ENCODE measurements around the gene P3H2.

The P3H2 gene

DNA sequence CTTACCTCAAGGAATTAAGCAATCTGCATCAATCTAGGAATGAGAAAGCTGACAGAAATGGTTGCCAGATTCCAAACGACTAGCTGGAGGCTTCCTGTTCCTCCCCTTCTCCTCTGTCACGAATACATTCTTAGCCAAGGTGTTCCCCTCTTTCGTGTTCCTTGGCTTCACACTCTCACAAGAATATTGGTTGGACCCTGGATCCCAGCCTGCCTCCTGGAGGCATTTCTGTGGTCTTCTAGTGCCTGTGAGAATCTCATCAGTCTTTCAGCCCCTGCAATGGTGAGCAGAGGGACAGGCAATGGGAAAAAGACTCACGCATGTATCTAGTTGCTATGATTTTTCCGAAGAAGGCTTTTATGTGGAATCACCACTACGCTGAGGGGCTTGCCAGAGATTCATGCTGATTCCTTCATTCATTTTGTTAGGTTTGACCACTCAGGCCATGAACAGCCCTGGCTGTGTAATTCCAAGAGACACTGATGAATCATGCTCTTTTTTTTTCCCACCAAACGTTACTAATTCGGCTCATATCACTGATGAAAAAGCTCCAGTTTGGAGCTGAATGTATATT is 1.6 kb upstream of the P3H2 start (continued):
- TF ChIP-seq, protein P1, sequence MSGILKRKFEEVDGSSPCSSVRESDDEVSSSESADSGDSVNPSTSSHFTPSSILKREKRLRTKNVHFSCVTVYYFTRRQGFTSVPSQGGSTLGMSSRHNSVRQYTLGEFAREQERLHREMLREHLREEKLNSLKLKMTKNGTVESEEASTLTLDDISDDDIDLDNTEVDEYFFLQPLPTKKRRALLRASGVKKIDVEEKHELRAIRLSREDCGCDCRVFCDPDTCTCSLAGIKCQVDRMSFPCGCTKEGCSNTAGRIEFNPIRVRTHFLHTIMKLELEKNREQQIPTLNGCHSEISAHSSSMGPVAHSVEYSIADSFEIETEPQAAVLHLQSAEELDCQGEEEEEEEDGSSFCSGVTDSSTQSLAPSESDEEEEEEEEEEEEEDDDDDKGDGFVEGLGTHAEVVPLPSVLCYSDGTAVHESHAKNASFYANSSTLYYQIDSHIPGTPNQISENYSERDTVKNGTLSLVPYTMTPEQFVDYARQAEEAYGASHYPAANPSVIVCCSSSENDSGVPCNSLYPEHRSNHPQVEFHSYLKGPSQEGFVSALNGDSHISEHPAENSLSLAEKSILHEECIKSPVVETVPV (CRISPR knock-in tag; IDR thresholded peaks at IDR 0.05): no peak
- TF ChIP-seq BACH2 (CRISPR knock-in tag; IDR thresholded peaks at IDR 0.05; ENCODE audit: borderline replicate concordance): no peak
- no peak for TF ChIP-seq ESRRG (CRISPR knock-in tag; IDR thresholded peaks at IDR 0.05)
- TF ChIP-seq ISL1 (CRISPR knock-in tag; IDR thresholded peaks at IDR 0.05): no peak

DNA sequence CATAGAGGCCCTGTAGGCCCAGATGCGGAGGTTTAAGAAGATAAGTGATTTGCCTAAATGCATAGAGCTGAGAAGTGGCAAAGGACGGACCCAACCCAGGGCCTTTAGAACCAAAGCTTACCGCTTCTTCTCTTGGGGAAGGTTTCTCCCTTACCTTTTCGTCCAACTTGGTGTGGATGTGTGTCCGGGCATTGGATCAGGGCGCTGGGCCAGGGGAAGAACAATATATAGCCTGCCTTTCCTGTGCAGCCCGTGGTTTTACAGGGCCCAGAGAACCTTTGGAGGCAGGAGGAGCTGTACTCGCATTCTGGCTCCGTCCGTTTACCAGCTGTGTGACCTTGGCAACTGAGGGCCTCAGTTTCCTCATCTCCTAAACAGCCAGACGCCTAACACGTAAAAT is 686 bp upstream of the P3H2 start:
- TF ChIP-seq RARB (CRISPR knock-in tag; IDR thresholded peaks at IDR 0.05) (no peak), ISL1 (CRISPR knock-in tag; IDR thresholded peaks at IDR 0.05) (no peak), ZNF70 (CRISPR knock-in tag; IDR thresholded peaks at IDR 0.05) (no peak), TOX (CRISPR knock-in tag; IDR thresholded peaks at IDR 0.05; ENCODE audit: borderline replicate concordance) (no peak), GLIS3 (CRISPR knock-in tag; IDR thresholded peaks at IDR 0.05) (no peak), CSDC2 (CRISPR knock-in tag; IDR thresholded peaks at IDR 0.05) (no peak), ZFP3 (CRISPR knock-in tag; IDR thresholded peaks at IDR 0.05) (no peak), BACH2 (CRISPR knock-in tag; IDR thresholded peaks at IDR 0.05; ENCODE audit: borderline replicate concordance) (no peak)
- TF ChIP-seq, protein P2, sequence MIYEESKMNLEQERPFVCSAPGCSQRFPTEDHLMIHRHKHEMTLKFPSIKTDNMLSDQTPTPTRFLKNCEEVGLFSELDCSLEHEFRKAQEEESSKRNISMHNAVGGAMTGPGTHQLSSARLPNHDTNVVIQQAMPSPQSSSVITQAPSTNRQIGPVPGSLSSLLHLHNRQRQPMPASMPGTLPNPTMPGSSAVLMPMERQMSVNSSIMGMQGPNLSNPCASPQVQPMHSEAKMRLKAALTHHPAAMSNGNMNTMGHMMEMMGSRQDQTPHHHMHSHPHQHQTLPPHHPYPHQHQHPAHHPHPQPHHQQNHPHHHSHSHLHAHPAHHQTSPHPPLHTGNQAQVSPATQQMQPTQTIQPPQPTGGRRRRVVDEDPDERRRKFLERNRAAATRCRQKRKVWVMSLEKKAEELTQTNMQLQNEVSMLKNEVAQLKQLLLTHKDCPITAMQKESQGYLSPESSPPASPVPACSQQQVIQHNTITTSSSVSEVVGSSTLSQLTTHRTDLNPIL (CRISPR knock-in tag; IDR thresholded peaks at IDR 0.05; ENCODE audit: low read depth): no peak
- TF ChIP-seq, protein P1 (CRISPR knock-in tag; IDR thresholded peaks at IDR 0.05): no peak
- TF ChIP-seq, protein P3, sequence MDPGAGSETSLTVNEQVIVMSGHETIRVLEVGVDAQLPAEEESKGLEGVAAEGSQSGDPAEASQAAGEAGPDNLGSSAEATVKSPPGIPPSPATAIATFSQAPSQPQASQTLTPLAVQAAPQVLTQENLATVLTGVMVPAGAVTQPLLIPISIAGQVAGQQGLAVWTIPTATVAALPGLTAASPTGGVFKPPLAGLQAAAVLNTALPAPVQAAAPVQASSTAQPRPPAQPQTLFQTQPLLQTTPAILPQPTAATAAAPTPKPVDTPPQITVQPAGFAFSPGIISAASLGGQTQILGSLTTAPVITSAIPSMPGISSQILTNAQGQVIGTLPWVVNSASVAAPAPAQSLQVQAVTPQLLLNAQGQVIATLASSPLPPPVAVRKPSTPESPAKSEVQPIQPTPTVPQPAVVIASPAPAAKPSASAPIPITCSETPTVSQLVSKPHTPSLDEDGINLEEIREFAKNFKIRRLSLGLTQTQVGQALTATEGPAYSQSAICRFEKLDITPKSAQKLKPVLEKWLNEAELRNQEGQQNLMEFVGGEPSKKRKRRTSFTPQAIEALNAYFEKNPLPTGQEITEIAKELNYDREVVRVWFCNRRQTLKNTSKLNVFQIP (CRISPR knock-in tag; IDR thresholded peaks at IDR 0.05; ENCODE audit: borderline replicate concordance, low read depth): no peak
- no peak for ATAC-seq

DNA sequence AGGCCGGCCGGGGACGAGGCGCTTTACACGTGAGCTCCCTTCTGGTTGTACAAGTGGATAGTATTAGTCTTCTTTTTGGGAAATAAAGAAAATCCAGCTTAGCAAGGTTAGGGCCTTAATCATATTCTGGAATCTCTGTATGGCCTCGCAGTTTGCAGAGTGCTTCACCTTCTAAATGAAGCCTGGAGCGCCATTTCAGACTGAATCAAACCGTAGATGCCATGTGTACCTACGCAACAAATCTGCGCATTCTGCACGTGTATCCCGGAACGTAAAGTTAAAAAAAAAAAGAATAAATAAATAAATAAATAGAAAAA is 322 bp upstream of the P3H2 start:
- no peak for ATAC-seq
- TF ChIP-seq ZFP30 (CRISPR knock-in tag; IDR thresholded peaks at IDR 0.05) (no peak), SNAI2 (CRISPR knock-in tag; IDR thresholded peaks at IDR 0.05) (no peak), BACH2 (CRISPR knock-in tag; IDR thresholded peaks at IDR 0.05; ENCODE audit: borderline replicate concordance) (no peak), GLIS3 (CRISPR knock-in tag; IDR thresholded peaks at IDR 0.05) (no peak), OSR1 (CRISPR knock-in tag; IDR thresholded peaks at IDR 0.05) (no peak), ZNF565 (CRISPR knock-in tag; conservative IDR thresholded peaks at IDR 0.05; ENCODE audit: low read depth) (no peak), PPARA (CRISPR knock-in tag; IDR thresholded peaks at IDR 0.05; ENCODE audit: borderline replicate concordance) (no peak), ZNF8 (CRISPR knock-in tag; IDR thresholded peaks at IDR 0.05) (no peak), ZNF70 (CRISPR knock-in tag; IDR thresholded peaks at IDR 0.05) (no peak), ESRRG (CRISPR knock-in tag; IDR thresholded peaks at IDR 0.05) (no peak), ZC3H10 (CRISPR knock-in tag; IDR thresholded peaks at IDR 0.05) (no peak), TCF4 (CRISPR knock-in tag; IDR thresholded peaks at IDR 0.05; ENCODE audit: borderline replicate concordance) (no peak), ZFP3 (CRISPR knock-in tag; IDR thresholded peaks at IDR 0.05) (no peak), CSDC2 (CRISPR knock-in tag; IDR thresholded peaks at IDR 0.05) (no peak)
- TF ChIP-seq, protein P4, sequence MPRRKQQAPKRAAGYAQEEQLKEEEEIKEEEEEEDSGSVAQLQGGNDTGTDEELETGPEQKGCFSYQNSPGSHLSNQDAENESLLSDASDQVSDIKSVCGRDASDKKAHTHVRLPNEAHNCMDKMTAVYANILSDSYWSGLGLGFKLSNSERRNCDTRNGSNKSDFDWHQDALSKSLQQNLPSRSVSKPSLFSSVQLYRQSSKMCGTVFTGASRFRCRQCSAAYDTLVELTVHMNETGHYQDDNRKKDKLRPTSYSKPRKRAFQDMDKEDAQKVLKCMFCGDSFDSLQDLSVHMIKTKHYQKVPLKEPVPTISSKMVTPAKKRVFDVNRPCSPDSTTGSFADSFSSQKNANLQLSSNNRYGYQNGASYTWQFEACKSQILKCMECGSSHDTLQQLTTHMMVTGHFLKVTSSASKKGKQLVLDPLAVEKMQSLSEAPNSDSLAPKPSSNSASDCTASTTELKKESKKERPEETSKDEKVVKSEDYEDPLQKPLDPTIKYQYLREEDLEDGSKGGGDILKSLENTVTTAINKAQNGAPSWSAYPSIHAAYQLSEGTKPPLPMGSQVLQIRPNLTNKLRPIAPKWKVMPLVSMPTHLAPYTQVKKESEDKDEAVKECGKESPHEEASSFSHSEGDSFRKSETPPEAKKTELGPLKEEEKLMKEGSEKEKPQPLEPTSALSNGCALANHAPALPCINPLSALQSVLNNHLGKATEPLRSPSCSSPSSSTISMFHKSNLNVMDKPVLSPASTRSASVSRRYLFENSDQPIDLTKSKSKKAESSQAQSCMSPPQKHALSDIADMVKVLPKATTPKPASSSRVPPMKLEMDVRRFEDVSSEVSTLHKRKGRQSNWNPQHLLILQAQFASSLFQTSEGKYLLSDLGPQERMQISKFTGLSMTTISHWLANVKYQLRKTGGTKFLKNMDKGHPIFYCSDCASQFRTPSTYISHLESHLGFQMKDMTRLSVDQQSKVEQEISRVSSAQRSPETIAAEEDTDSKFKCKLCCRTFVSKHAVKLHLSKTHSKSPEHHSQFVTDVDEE (CRISPR knock-in tag; IDR thresholded peaks at IDR 0.05): no peak
- TF ChIP-seq, protein P2 (CRISPR knock-in tag; IDR thresholded peaks at IDR 0.05; ENCODE audit: low read depth): no peak
- TF ChIP-seq, protein P5, sequence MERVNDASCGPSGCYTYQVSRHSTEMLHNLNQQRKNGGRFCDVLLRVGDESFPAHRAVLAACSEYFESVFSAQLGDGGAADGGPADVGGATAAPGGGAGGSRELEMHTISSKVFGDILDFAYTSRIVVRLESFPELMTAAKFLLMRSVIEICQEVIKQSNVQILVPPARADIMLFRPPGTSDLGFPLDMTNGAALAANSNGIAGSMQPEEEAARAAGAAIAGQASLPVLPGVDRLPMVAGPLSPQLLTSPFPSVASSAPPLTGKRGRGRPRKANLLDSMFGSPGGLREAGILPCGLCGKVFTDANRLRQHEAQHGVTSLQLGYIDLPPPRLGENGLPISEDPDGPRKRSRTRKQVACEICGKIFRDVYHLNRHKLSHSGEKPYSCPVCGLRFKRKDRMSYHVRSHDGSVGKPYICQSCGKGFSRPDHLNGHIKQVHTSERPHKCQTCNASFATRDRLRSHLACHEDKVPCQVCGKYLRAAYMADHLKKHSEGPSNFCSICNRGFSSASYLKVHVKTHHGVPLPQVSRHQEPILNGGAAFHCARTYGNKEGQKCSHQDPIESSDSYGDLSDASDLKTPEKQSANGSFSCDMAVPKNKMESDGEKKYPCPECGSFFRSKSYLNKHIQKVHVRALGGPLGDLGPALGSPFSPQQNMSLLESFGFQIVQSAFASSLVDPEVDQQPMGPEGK (CRISPR knock-in tag; IDR thresholded peaks at IDR 0.05; ENCODE audit: borderline replicate concordance): no peak
- TF ChIP-seq, protein P1 (CRISPR knock-in tag; IDR thresholded peaks at IDR 0.05): no peak
- TF ChIP-seq, protein P3 (CRISPR knock-in tag; IDR thresholded peaks at IDR 0.05; ENCODE audit: borderline replicate concordance, low read depth): no peak
